HEK293 (cell line): ENCODE data around the gene MYO5B.
A peak's percentile ranks its signal among the peaks of the same experiment; 100 is the strongest.

ENCODE experiments used
- CTCF ChIA-PET: fragments of 350-600 bp; formaldehyde crosslinking; extraction: SDS; loops from one replicate; lab custom pipeline; 2021; ENCODE audit warnings: antibody characterized with exemption; lab: Yijun Ruan, JAX
- POLR2A ChIA-PET: fragments of 300-600 bp; formaldehyde crosslinking; extraction: SDS; loops from one replicate; lab custom pipeline; 2020; ENCODE audit warnings: antibody characterized with exemption, inconsistent platforms; lab: Yijun Ruan, JAX
- H3K27ac ChIP-seq: fragments of 200-500 bp; sonication (Bioruptor generic); 2 replicates; pipeline ENCODE4 v1.5.1; 2014; ENCODE audit warnings: low read depth, low read length, control low read depth, inconsistent platforms; ENCODE audit errors: extremely low read depth
- H3K36me3 ChIP-seq, 2 experiments: fragments of 200-500 bp in 1 of 2; sonication (Bioruptor generic) in 1 of 2; 1 replicate in 1 of 2; 2 replicates in 1 of 2; pipeline ENCODE4 v1.5.1; 2014 to 2017; ENCODE audit warnings: inconsistent platforms in 2 of 2, low read length in 2 of 2; ENCODE audit not compliant: control insufficient read depth in 2 of 2, insufficient read depth in 1 of 2
- H3K4me1 ChIP-seq: fragments of 200-500 bp; sonication (Bioruptor generic); 2 replicates; pipeline ENCODE4 v1.5.1; 2014; ENCODE audit warnings: mild to moderate bottlenecking, low read length, inconsistent platforms; ENCODE audit not compliant: control insufficient read depth, insufficient read depth
- H3K4me3 ChIP-seq: 2 replicates; pipeline ENCODE4 v1.5.1; 2011; ENCODE audit warnings: low read depth, mild to moderate bottlenecking, control low read depth, low read length, moderate library complexity
- H3K9me3 ChIP-seq: fragments of 200-500 bp; sonication (Bioruptor generic); 2 replicates; pipeline ENCODE4 v1.5.1; 2014; ENCODE audit warnings: low read depth, low read length, inconsistent platforms; ENCODE audit not compliant: control insufficient read depth, insufficient read depth
- BCL11A ChIP-seq: fragments of 450-650 bp; formaldehyde crosslinking; IDR thresholded peaks from 2 replicates; pipeline ENCODE4 v1.5.1; 2016; ENCODE audit warnings: low read depth, missing biosample characterization, missing genetic modification characterization
- GLIS1 ChIP-seq: fragments of 450-650 bp; formaldehyde crosslinking; IDR thresholded peaks from 2 replicates; pipeline ENCODE4 v1.5.1; 2016; ENCODE audit warnings: missing biosample characterization, missing genetic modification characterization
- HOXA7 ChIP-seq: sonication (generic); formaldehyde crosslinking; IDR thresholded peaks from 2 replicates; pipeline ENCODE4 v1.8.1; 2022; ENCODE audit warnings: missing genetic modification reagents, borderline replicate concordance
- HOXC10 ChIP-seq: sonication (generic); formaldehyde crosslinking; IDR thresholded peaks from 2 replicates; pipeline ENCODE4 v1.8.1; 2023; ENCODE audit warnings: mild to moderate bottlenecking, missing genetic modification reagents
- MZF1 ChIP-seq: fragments of 450-650 bp; formaldehyde crosslinking; IDR thresholded peaks from 2 replicates; pipeline ENCODE4 v1.5.1; 2017; ENCODE audit warnings: missing biosample characterization, missing genetic modification characterization, borderline replicate concordance
- PRDM1 ChIP-seq: fragments of 450-650 bp; formaldehyde crosslinking; IDR thresholded peaks from 2 replicates; pipeline ENCODE4; 2016; ENCODE audit warnings: missing biosample characterization, missing genetic modification characterization
- PRDM10 ChIP-seq: fragments of 450-650 bp; formaldehyde crosslinking; IDR thresholded peaks from 2 replicates; pipeline ENCODE4 v1.5.1; 2016; ENCODE audit warnings: missing biosample characterization, missing genetic modification characterization
- ZFP3 ChIP-seq: fragments of 450-650 bp; formaldehyde crosslinking; IDR thresholded peaks from 2 replicates; pipeline ENCODE4 v1.5.1; 2016; ENCODE audit warnings: low read depth, missing biosample characterization, missing genetic modification characterization
- ZFP37 ChIP-seq: fragments of 450-650 bp; formaldehyde crosslinking; IDR thresholded peaks from 2 replicates; pipeline ENCODE4 v1.5.1; 2016; ENCODE audit warnings: missing biosample characterization, missing genetic modification characterization
- ZFP41 ChIP-seq: fragments of 450-650 bp; formaldehyde crosslinking; IDR thresholded peaks from 2 replicates; pipeline ENCODE4 v1.5.1; 2016; ENCODE audit warnings: missing biosample characterization, missing genetic modification characterization, borderline replicate concordance
- ZNF140 ChIP-seq: fragments of 450-650 bp; formaldehyde crosslinking; IDR thresholded peaks from 2 replicates; pipeline ENCODE4 v1.5.1; 2016; ENCODE audit warnings: missing biosample characterization, missing genetic modification characterization
- ZNF169 ChIP-seq: fragments of 450-650 bp; formaldehyde crosslinking; IDR thresholded peaks from 2 replicates; pipeline ENCODE4 v1.5.1; 2016; ENCODE audit warnings: missing biosample characterization, missing genetic modification characterization
- ZNF174 ChIP-seq: fragments of 450-650 bp; formaldehyde crosslinking; IDR thresholded peaks from 2 replicates; pipeline ENCODE4 v1.5.0; 2017; ENCODE audit warnings: missing biosample characterization, mild to moderate bottlenecking, missing genetic modification characterization
- ZNF280D ChIP-seq: fragments of 450-650 bp; formaldehyde crosslinking; IDR thresholded peaks from 2 replicates; pipeline ENCODE4 v1.5.1; 2016; ENCODE audit warnings: missing biosample characterization, missing genetic modification characterization
- ZNF302 ChIP-seq: fragments of 450-650 bp; formaldehyde crosslinking; IDR thresholded peaks from 2 replicates; pipeline ENCODE4 v1.5.1; 2016; ENCODE audit warnings: missing biosample characterization, missing genetic modification characterization, low read depth
- ZNF341 ChIP-seq: fragments of 450-650 bp; formaldehyde crosslinking; IDR thresholded peaks from 2 replicates; pipeline ENCODE4; 2016; ENCODE audit warnings: low read depth, missing biosample characterization, missing genetic modification characterization
- ZNF488 ChIP-seq: fragments of 450-650 bp; formaldehyde crosslinking; IDR thresholded peaks from 2 replicates; pipeline ENCODE4 v1.5.1; 2016; ENCODE audit warnings: missing biosample characterization, missing genetic modification characterization
- ZNF571 ChIP-seq: fragments of 450-650 bp; formaldehyde crosslinking; IDR thresholded peaks from 2 replicates; pipeline ENCODE4 v1.5.0; 2017; ENCODE audit warnings: missing biosample characterization, missing genetic modification characterization
- ZNF768 ChIP-seq: fragments of 450-650 bp; formaldehyde crosslinking; IDR thresholded peaks from 2 replicates; pipeline ENCODE4 v1.5.1; 2018; ENCODE audit warnings: missing biosample characterization, mild to moderate bottlenecking, missing genetic modification characterization
- ZSCAN5A ChIP-seq: fragments of 450-650 bp; formaldehyde crosslinking; IDR thresholded peaks from 2 replicates; pipeline ENCODE4 v1.5.1; 2016; ENCODE audit warnings: missing biosample characterization, missing genetic modification characterization

Gene MYO5B

GRCh38 chr18:50083708-50084107 lies 111.2 kb downstream of the MYO5B start (continued):
- TF ChIP-seq PRDM10 (tag by site-specific recombination) (peak; percentile 46; the same call in 1 of the 2 replicates), GLIS1 (tag by site-specific recombination) (peak; percentile 20; the same call in 1 of the 2 replicates)

- ChIA-PET CTCF (interaction anchor here (0.7 to 0.8 kb wide), 2 partner anchors 36 to 76 kb away, joined by 3 read pairs; no protein-coding TSS in a partner anchor), POLR2A (no interaction called here)
- Histone ChIP-seq H3K9me3 (no peaks in the 10 kb centered on the region), H3K27ac (no peak overlapping the region), H3K4me3 (no peak overlapping the region), H3K4me1 (no peaks in the 10 kb centered on the region), H3K36me3 (no peaks in the 10 kb centered on the region)
- TF ChIP-seq PRDM1 (tag by site-specific recombination) (peak; percentile 49; the same call in 1 of the 2 replicates), ZFP41 (tag by site-specific recombination) (no peak)
These were observed 113.9 kb downstream of the MYO5B start for GRCh38 chr18:50080932-50081560.

GRCh38 chr18:50080316-50080715 lies 114.6 kb downstream of the MYO5B start:
- H3K4me3 ChIP-seq, result no peak overlapping the region
- CTCF ChIA-PET, result interaction anchor here (0.7 kb wide), 1 partner anchor 75 kb away, joined by 3 read pairs; no protein-coding TSS in a partner anchor
- TF ChIP-seq ZNF341, result no peak
- H3K36me3 ChIP-seq, result no peaks in the 10 kb centered on the region
- no peaks in the 10 kb centered on the region for H3K9me3 ChIP-seq
- POLR2A ChIA-PET, result no interaction called here
- H3K27ac ChIP-seq, result no peak overlapping the region
- H3K4me1 ChIP-seq, result no peaks in the 10 kb centered on the region

- no peaks in the 10 kb centered on the region for H3K9me3 ChIP-seq
- ChIA-PET CTCF (no interaction called here), POLR2A (no interaction called here)
- H3K4me1 ChIP-seq, result no peaks in the 10 kb centered on the region
- H3K27ac ChIP-seq, result no peak overlapping the region
- no peaks in the 10 kb centered on the region for H3K36me3 ChIP-seq
- no peak overlapping the region for H3K4me3 ChIP-seq
- TF ChIP-seq ZNF488 (no peak), ZFP3 (tag by site-specific recombination) (no peak), ZNF140 (tag by site-specific recombination) (no peak), ZNF571 (tag by site-specific recombination) (no peak), HOXC10 (CRISPR knock-in tag) (no peak), ZNF174 (tag by site-specific recombination) (no peak), ZNF169 (tag by site-specific recombination) (no peak), ZSCAN5A (tag by site-specific recombination) (no peak), ZFP37 (tag by site-specific recombination) (no peak), ZNF280D (no peak), ZNF302 (tag by site-specific recombination) (no peak), MZF1 (tag by site-specific recombination) (no peak), ZNF768 (tag by site-specific recombination) (no peak), HOXA7 (CRISPR knock-in tag) (no peak), BCL11A (tag by site-specific recombination) (no peak)
These were observed 115.2 kb downstream of the MYO5B start for GRCh38 chr18:50079571-50080295.
